ENCODE measurements around the gene SNED1.

Gene SNED1

GRCh38 chr2:241049739-241050623 lies 51.6 kb downstream of the SNED1 start:
- DNase-seq: no peak

- no peak for DNase-seq
These were observed 52.5 kb downstream of the SNED1 start for GRCh38 chr2:241050624-241051577.

- no peak for DNase-seq
These were observed 53.4 kb downstream of the SNED1 start for GRCh38 chr2:241051578-241052487.

GRCh38 chr2:241052677-241053360 lies 54.4 kb downstream of the SNED1 start:
- no peak for DNase-seq

- DNase-seq: no peak
These were observed 55.3 kb downstream of the SNED1 start for GRCh38 chr2:241053576-241054251.

GRCh38 chr2:241061275-241061674 lies 62.9 kb downstream of the SNED1 start:
- DNase-seq: no peak

- no peak for DNase-seq
These were observed 64.1 kb downstream of the SNED1 start for GRCh38 chr2:241062389-241063092.

GRCh38 chr2:241063093-241063551 lies 64.7 kb downstream of the SNED1 start:
- no peak for DNase-seq

- no peak for DNase-seq
These were observed 65.2 kb downstream of the SNED1 start for GRCh38 chr2:241063587-241063986.

GRCh38 chr2:241064008-241064801 lies 65.8 kb downstream of the SNED1 start:
- no peak for DNase-seq

- DNase-seq: no peak
These were observed 66.5 kb downstream of the SNED1 start for GRCh38 chr2:241064802-241065354.

- no peak for DNase-seq
These were observed 67.0 kb downstream of the SNED1 start for GRCh38 chr2:241065355-241065803.

GRCh38 chr2:241066171-241066892 lies 67.9 kb downstream of the SNED1 start:
- no peak for DNase-seq

GRCh38 chr2:241066893-241067341 lies 68.5 kb downstream of the SNED1 start:
- no peak for DNase-seq

GRCh38 chr2:241067501-241068135 lies 69.2 kb downstream of the SNED1 start:
- DNase-seq: no peak

- no peak for DNase-seq
These were observed 69.9 kb downstream of the SNED1 start for GRCh38 chr2:241068136-241068941.

Measured in NCI-H446 treated with DMSO at 0.1 percent for 48 hours (cell line).